K562 (cell line): Measurements from ENCODE around the gene KCNK4. TPM values are rescaled to one million over a fixed set of nuclear protein-coding genes. Genes with fewer than 3 reads are reported as not detected.
A peak's percentile ranks its signal among the peaks of the same experiment; 100 is the strongest.

Source experiments
- ATF7 ChIP-seq: fragments of 450-650 bp; IDR thresholded peaks from 2 replicates; pipeline ENCODE4 v1.7.1; 2014; ENCODE audit warnings: mild to moderate bottlenecking, moderate library complexity
- C11orf30 ChIP-seq: fragments of 450-650 bp; IDR thresholded peaks from 2 replicates; pipeline ENCODE4 v1.6.1; 2016; ENCODE audit warnings: low read depth, mild to moderate bottlenecking
- HMGN3 ChIP-seq: IDR thresholded peaks from 2 replicates; pipeline ENCODE4 v1.6.1; 2011; ENCODE audit warnings: borderline replicate concordance, low read depth, mild to moderate bottlenecking, mixed read lengths, low read length; ENCODE audit not compliant: insufficient read length; ENCODE audit errors: extremely low read depth
- JUN ChIP-seq, 2 experiments: sonication (generic) in 1 of 2; formaldehyde crosslinking in 1 of 2; IDR thresholded peaks; 2 replicates each; pipeline versions ENCODE4 v1.6.1 to v1.8.0; 2012 to 2022; ENCODE audit warnings: borderline replicate concordance in 2 of 2, mild to moderate bottlenecking in 2 of 2, improper control_type of control experiment in 1 of 2, low read depth in 1 of 2, low read length in 1 of 2, missing genetic modification reagents in 1 of 2
- JUND ChIP-seq, 2 experiments: IDR thresholded peaks; 2 replicates in 1 of 2; 3 replicates in 1 of 2; pipeline ENCODE4 v1.6.1; 2011; ENCODE audit warnings: borderline replicate concordance in 2 of 2, low read depth in 2 of 2, low read length in 2 of 2, improper control_type of control experiment in 1 of 2, missing biosample characterization in 1 of 2, missing genetic modification characterization in 1 of 2, missing genetic modification reagents in 1 of 2
- MAFK ChIP-seq: IDR thresholded peaks from 2 replicates; pipeline ENCODE4 v1.6.1; 2011; ENCODE audit warnings: low read length, improper control_type of control experiment
- MBD2 ChIP-seq: sonication (generic); IDR thresholded peaks from 2 replicates; pipeline ENCODE4 v1.6.1; 2016; ENCODE audit warnings: low read depth, borderline replicate concordance
- MTA1 ChIP-seq: fragments of 450-650 bp; IDR thresholded peaks from 2 replicates; pipeline ENCODE4 v1.6.1; 2017; ENCODE audit warnings: borderline replicate concordance
- MTA2 ChIP-seq: fragments of 450-650 bp; IDR thresholded peaks from 2 replicates; pipeline ENCODE4 v1.6.1; 2016; ENCODE audit warnings: low read depth
- NEUROD1 ChIP-seq: fragments of 150-350 bp; IDR thresholded peaks from 2 replicates; pipeline ENCODE4 v1.6.1; 2014; ENCODE audit warnings: borderline replicate concordance, low read length, low read depth; ENCODE audit not compliant: partially characterized antibody
- NFRKB ChIP-seq: fragments of 450-650 bp; IDR thresholded peaks from 2 replicates; pipeline ENCODE4 v1.6.1; 2016; ENCODE audit warnings: low read depth
- POLR3G ChIP-seq: IDR thresholded peaks from 2 replicates; pipeline ENCODE4 v1.6.1; 2011; ENCODE audit not compliant: insufficient read length, insufficient replicate concordance; ENCODE audit errors: extremely low read depth
- RBFOX2 ChIP-seq: fragments of 200-400 bp; formaldehyde crosslinking; IDR thresholded peaks from 2 replicates; pipeline ENCODE4 v1.6.1; 2017; ENCODE audit warnings: low read depth, mild to moderate bottlenecking, low read length, moderate library complexity
- polyA plus RNA-seq, 8 experiments: library from polyadenylated mRNA; depleted of rRNA in 4 of 8; stranded (reverse) in 5 of 8; unstranded in 3 of 8; fragments of >200 nt; fragmentation: Nextera tagmentation in 2 of 8; fragmentation: Illumina TruSeq in 1 of 8; extraction: Ambion mirVana in 2 of 8; extraction: Trizol in 1 of 8; gene quantifications; 2 replicates each; pipeline versions ENCODE4 v1.2.1 to v1.2.3, GENCODE V29; 2011 to 2014; ENCODE audit warnings: inconsistent platforms in 1 of 8, missing spikeins in 1 of 8
- total RNA-seq, 7 experiments: library from RNA; depleted of rRNA in 6 of 7; stranded (reverse); fragments of >200 nt in 6 of 7; fragmentation: Illumina TruSeq in 2 of 7; extraction: Trizol in 2 of 7; gene quantifications; 2 replicates each; pipeline versions ENCODE4 v1.2.1 to v1.2.3, GENCODE V29; 2011 to 2021; ENCODE audit warnings: low replicate concordance in 1 of 7
- TF ChIP-seq, protein P1 (sequence below): fragments of 450-650 bp; IDR thresholded peaks from 2 replicates; pipeline ENCODE4 v1.7.0; 2016; ENCODE audit warnings: borderline replicate concordance
- TF ChIP-seq, protein P2 (sequence below): fragments of 450-650 bp; IDR thresholded peaks from 2 replicates; pipeline ENCODE4 v1.6.1; 2017; ENCODE audit warnings: antibody characterized with exemption
- TF ChIP-seq, protein P3 (sequence below): sonication (generic); formaldehyde crosslinking; IDR thresholded peaks from 2 replicates; pipeline ENCODE4 v1.8.0; 2022; ENCODE audit warnings: missing genetic modification reagents, mild to moderate bottlenecking, moderate library complexity, borderline replicate concordance
- TF ChIP-seq, protein P4 (sequence below): fragments of 200-800 bp; sonication (Bioruptor generic); IDR thresholded peaks from 2 replicates; pipeline ENCODE4 v1.6.1; 2017; ENCODE audit warnings: missing genetic modification characterization, missing compliant biosample characterization

The KCNK4 gene
- total and polyA plus RNA-seq, 9 of the 15 experiments (the other 6 are each of a cell fraction or from before 2014, with no cell fraction given): not detected

DNA sequence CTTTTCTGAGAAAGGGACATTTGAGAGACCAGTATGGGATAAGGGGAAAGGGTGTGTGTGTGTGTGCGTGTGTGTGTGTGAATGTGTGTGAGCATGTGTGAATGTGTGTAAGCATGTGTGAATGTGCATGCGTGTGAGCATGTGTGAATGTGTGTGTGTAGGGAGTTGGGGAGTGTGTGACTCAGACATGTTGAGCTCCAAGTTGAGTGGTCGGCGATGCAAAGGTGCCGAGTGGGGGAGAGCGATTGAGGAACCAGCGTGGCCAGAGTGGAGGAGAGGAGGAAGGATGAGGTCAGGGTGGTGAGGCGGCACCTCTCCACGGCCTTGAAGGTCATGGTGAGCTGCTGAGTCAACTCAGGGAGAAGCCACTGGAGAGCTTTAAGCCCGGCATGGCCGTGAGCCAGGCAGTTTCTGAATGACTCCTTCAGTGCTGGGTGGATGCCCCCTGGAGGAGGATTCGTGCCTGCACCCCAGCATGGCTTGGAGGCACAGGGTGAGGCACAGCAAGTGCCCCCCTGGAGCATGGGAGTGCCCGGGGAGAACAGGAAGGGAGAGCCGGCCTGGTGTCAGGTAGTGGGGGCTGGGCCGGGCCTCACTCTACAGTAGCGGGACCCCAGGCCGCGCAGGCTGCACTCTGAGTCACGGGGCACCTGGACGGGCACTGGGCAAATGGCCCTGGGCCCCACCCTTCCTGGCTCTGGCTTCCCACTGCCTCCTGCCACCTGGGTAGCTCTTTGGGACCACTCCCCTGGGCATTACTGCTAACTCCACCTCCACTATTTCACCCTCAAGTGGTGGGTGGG, 40.7 kb downstream of the KCNK4 start (continued):
- TF ChIP-seq MTA1: peak; percentile 80
- TF ChIP-seq, protein P1, sequence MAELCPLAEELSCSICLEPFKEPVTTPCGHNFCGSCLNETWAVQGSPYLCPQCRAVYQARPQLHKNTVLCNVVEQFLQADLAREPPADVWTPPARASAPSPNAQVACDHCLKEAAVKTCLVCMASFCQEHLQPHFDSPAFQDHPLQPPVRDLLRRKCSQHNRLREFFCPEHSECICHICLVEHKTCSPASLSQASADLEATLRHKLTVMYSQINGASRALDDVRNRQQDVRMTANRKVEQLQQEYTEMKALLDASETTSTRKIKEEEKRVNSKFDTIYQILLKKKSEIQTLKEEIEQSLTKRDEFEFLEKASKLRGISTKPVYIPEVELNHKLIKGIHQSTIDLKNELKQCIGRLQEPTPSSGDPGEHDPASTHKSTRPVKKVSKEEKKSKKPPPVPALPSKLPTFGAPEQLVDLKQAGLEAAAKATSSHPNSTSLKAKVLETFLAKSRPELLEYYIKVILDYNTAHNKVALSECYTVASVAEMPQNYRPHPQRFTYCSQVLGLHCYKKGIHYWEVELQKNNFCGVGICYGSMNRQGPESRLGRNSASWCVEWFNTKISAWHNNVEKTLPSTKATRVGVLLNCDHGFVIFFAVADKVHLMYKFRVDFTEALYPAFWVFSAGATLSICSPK: peak; percentile 95; the same call in 1 of the 2 replicates
- TF ChIP-seq, protein P2, sequence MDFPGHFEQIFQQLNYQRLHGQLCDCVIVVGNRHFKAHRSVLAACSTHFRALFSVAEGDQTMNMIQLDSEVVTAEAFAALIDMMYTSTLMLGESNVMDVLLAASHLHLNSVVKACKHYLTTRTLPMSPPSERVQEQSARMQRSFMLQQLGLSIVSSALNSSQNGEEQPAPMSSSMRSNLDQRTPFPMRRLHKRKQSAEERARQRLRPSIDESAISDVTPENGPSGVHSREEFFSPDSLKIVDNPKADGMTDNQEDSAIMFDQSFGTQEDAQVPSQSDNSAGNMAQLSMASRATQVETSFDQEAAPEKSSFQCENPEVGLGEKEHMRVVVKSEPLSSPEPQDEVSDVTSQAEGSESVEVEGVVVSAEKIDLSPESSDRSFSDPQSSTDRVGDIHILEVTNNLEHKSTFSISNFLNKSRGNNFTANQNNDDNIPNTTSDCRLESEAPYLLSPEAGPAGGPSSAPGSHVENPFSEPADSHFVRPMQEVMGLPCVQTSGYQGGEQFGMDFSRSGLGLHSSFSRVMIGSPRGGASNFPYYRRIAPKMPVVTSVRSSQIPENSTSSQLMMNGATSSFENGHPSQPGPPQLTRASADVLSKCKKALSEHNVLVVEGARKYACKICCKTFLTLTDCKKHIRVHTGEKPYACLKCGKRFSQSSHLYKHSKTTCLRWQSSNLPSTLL: peak; percentile 59; the same call in 1 of the 2 replicates
- peak; percentile 82 for TF ChIP-seq C11orf30
- TF ChIP-seq RBFOX2: peak; percentile 55
- TF ChIP-seq JUND (IDR thresholded peaks at IDR 0.05; ENCODE audit: borderline replicate concordance, low read depth, low read length): peak; percentile 84
- TF ChIP-seq JUND (tag; IDR thresholded peaks at IDR 0.05; ENCODE audit: borderline replicate concordance, low read depth, low read length): peak; percentile 75; the same call in 2 of the 3 replicates
- peak; percentile 33 for TF ChIP-seq HMGN3
- TF ChIP-seq JUN (IDR thresholded peaks at IDR 0.05; ENCODE audit: borderline replicate concordance, low read depth, low read length): peak; percentile 66; the same call in 1 of the 2 replicates
- TF ChIP-seq JUN (CRISPR knock-in tag; IDR thresholded peaks at IDR 0.05; ENCODE audit: borderline replicate concordance): 0 out of 2 replicates have a peak, but pooled peaks have one; percentile 21
- TF ChIP-seq ATF7: peak; percentile 87
- TF ChIP-seq, protein P3, sequence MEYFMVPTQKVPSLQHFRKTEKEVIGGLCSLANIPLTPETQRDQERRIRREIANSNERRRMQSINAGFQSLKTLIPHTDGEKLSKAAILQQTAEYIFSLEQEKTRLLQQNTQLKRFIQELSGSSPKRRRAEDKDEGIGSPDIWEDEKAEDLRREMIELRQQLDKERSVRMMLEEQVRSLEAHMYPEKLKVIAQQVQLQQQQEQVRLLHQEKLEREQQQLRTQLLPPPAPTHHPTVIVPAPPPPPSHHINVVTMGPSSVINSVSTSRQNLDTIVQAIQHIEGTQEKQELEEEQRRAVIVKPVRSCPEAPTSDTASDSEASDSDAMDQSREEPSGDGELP (CRISPR knock-in tag): peak; percentile 77
- TF ChIP-seq MTA2: peak; percentile 56
- TF ChIP-seq, protein P4, sequence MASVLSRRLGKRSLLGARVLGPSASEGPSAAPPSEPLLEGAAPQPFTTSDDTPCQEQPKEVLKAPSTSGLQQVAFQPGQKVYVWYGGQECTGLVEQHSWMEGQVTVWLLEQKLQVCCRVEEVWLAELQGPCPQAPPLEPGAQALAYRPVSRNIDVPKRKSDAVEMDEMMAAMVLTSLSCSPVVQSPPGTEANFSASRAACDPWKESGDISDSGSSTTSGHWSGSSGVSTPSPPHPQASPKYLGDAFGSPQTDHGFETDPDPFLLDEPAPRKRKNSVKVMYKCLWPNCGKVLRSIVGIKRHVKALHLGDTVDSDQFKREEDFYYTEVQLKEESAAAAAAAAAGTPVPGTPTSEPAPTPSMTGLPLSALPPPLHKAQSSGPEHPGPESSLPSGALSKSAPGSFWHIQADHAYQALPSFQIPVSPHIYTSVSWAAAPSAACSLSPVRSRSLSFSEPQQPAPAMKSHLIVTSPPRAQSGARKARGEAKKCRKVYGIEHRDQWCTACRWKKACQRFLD (CRISPR knock-in tag): peak; percentile 62; the same call in 1 of the 2 replicates
- TF ChIP-seq MBD2: peak; percentile 29; the same call in 1 of the 2 replicates
- no peak for TF ChIP-seq POLR3G
- TF ChIP-seq NEUROD1: peak; percentile 44
- TF ChIP-seq MAFK: peak; percentile 78
- TF ChIP-seq NFRKB: peak; percentile 89
